HepG2 (cell line): ENCODE data around the gene LECT2. TPM values are rescaled to one million over a fixed set of nuclear protein-coding genes. Genes with fewer than 3 reads are reported as not detected.

ENCODE experiments used
- ATAC-seq: fragments of 200-7000 bp; cut with Tn5 transposase; 3 replicates; pipeline ENCODE4 v1.9.1; 2020; ENCODE audit warnings: mild to moderate bottlenecking, moderate library complexity
- BruUV-seq: library from RNA; stranded (reverse); fragments of 400-500 nt; replicated peaks from 2 replicates; lab custom pipeline; 2021; lab: Mats Ljungman, UMichigan
- CTCF ChIA-PET: fragments of 300-600 bp; formaldehyde crosslinking; extraction: SDS; loops from one replicate; lab custom pipeline; 2021; ENCODE audit warnings: low total read pairs, inconsistent platforms, low intra/inter-chr PET ratio; lab: Yijun Ruan, JAX
- POLR2A ChIA-PET: fragments of 350-600 bp; sonication (Branson Sonifier 250); formaldehyde crosslinking; loops from one replicate; lab custom pipeline; 2020; ENCODE audit warnings: antibody characterized with exemption, inconsistent platforms; lab: Yijun Ruan, JAX
- DNase-seq: peaks from one replicate; pipeline ENCODE4 v3.0.0-alpha.2; 2015; ENCODE audit warnings: low spot score
- FAIRE-seq: peaks from 3 replicates; lab custom pipeline; 2011; peaks lifted over from hg19 to GRCh38; lab: Jason Lieb, UNC
- H2AFZ ChIP-seq: one replicate; pipeline ENCODE4 v1.6.1; 2011; ENCODE audit warnings: low read length, inconsistent platforms
- H3K27ac ChIP-seq: fragments of 300-600 bp; 3 replicates; pipeline ENCODE4 v1.8.0; 2011; ENCODE audit warnings: mixed run types, mild to moderate bottlenecking, mixed read lengths, low read length, inconsistent platforms; ENCODE audit not compliant: insufficient read depth; ENCODE audit errors: extremely low read length
- H3K27me3 ChIP-seq, 2 experiments: fragments of 200-600 bp in 1 of 2; 2 replicates in 1 of 2; 3 replicates in 1 of 2; pipeline versions ENCODE4 v1.6.0 to v1.8.0; 2011; ENCODE audit warnings: low read length in 2 of 2, mild to moderate bottlenecking in 2 of 2, moderate library complexity in 2 of 2, inconsistent platforms in 1 of 2; ENCODE audit not compliant: insufficient read depth in 2 of 2, control insufficient read depth in 1 of 2
- H3K36me3 ChIP-seq, 2 experiments: fragments of 200-600 bp in 1 of 2; replicated peaks in 1 of 2; 2 replicates in 1 of 2; 3 replicates in 1 of 2; pipeline versions ENCODE4 v1.5.1 to v1.8.0; 2011; ENCODE audit warnings: low read length in 2 of 2, inconsistent platforms in 1 of 2; ENCODE audit not compliant: insufficient read depth in 2 of 2, control insufficient read depth in 1 of 2
- H3K4me1 ChIP-seq: 2 replicates; pipeline ENCODE4 v1.5.1; 2012; ENCODE audit warnings: low read length, inconsistent platforms; ENCODE audit not compliant: insufficient read depth
- H3K4me2 ChIP-seq: 2 replicates; pipeline ENCODE4 v1.6.0; 2011; ENCODE audit warnings: low read depth, low read length, inconsistent platforms
- H3K4me3 ChIP-seq, 3 experiments: fragments of 200-600 bp in 1 of 3; sonication (generic), shearing (Covaris generic) in 1 of 3; replicated peaks in 1 of 3; 2 replicates each; pipeline ENCODE4 v1.5.1; 2011 to 2016; ENCODE audit warnings: low read length in 3 of 3, inconsistent platforms in 2 of 3, low read depth in 2 of 3, mild to moderate bottlenecking in 2 of 3, control low read depth in 1 of 3, mixed read lengths in 1 of 3; ENCODE audit not compliant: insufficient read depth in 1 of 3
- H3K79me2 ChIP-seq: one replicate; pipeline ENCODE4 v1.6.1; 2011; ENCODE audit warnings: low read length, inconsistent platforms; ENCODE audit not compliant: insufficient read depth
- H3K9ac ChIP-seq: 2 replicates; pipeline ENCODE4 v1.6.0; 2011; ENCODE audit warnings: mild to moderate bottlenecking, low read depth, low read length, inconsistent platforms; ENCODE audit not compliant: insufficient read depth
- H3K9me3 ChIP-seq: 2 replicates; pipeline ENCODE4 v1.5.1; 2012; ENCODE audit warnings: mild to moderate bottlenecking, low read length
- H4K20me1 ChIP-seq: 2 replicates; pipeline ENCODE4 v1.6.0; 2011; ENCODE audit warnings: inconsistent platforms, mild to moderate bottlenecking, low read length, moderate library complexity; ENCODE audit not compliant: insufficient read depth
- CBX5 ChIP-seq: sonication (generic); formaldehyde crosslinking; IDR thresholded peaks from 2 replicates; pipeline ENCODE4 v1.4.0; 2020; ENCODE audit warnings: missing genetic modification reagents, borderline replicate concordance
- DNMT3B ChIP-seq: conservative IDR thresholded peaks from 2 replicates; pipeline ENCODE4 v1.6.1; 2016; ENCODE audit warnings: missing biosample characterization, control low read depth
- FOXK1 ChIP-seq: sonication (generic); formaldehyde crosslinking; IDR thresholded peaks from 2 replicates; pipeline ENCODE4 v1.4.0; 2020; ENCODE audit warnings: low read depth, missing genetic modification reagents, borderline replicate concordance
- KLF9 ChIP-seq: IDR thresholded peaks from 2 replicates; pipeline ENCODE4 v1.6.1; 2016; ENCODE audit warnings: low read depth
- NCOR1 ChIP-seq: fragments of 200-600 bp; sonication (generic); IDR thresholded peaks from 2 replicates; pipeline ENCODE4 v1.7.0; 2017; ENCODE audit warnings: antibody characterized with exemption, low read length, borderline replicate concordance
- PHF5A ChIP-seq: IDR thresholded peaks from one replicate; pipeline ENCODE4 v1.6.1; 2018; ENCODE audit warnings: low read depth, missing genetic modification reagents; ENCODE audit not compliant: unreplicated experiment
- RXRB ChIP-seq: IDR thresholded peaks from 2 replicates; pipeline ENCODE4 v1.6.1; 2016; ENCODE audit warnings: borderline replicate concordance, missing genetic modification reagents, missing compliant biosample characterization
- SALL2 ChIP-seq: sonication (generic); formaldehyde crosslinking; IDR thresholded peaks from 2 replicates; pipeline ENCODE4 v1.8.1; 2023; ENCODE audit warnings: mild to moderate bottlenecking, missing genetic modification reagents, inconsistent platforms
- TBX3 ChIP-seq: fragments of 450-650 bp; IDR thresholded peaks from 2 replicates; pipeline ENCODE4 v1.6.1; 2017; ENCODE audit warnings: antibody characterized with exemption, mild to moderate bottlenecking, inconsistent platforms, borderline replicate concordance
- TEAD3 ChIP-seq: optimal IDR thresholded peaks from 2 replicates; pipeline ENCODE3; 2016; ENCODE audit warnings: borderline replicate concordance
- TOE1 ChIP-seq: sonication (generic); formaldehyde crosslinking; IDR thresholded peaks from 2 replicates; pipeline ENCODE4 v1.4.0; 2020; ENCODE audit warnings: mild to moderate bottlenecking, missing genetic modification reagents
- YEATS2 ChIP-seq: sonication (generic); formaldehyde crosslinking; IDR thresholded peaks from 2 replicates; pipeline ENCODE4 v1.4.0; 2020; ENCODE audit warnings: missing genetic modification reagents, borderline replicate concordance
- ZNF652 ChIP-seq: IDR thresholded peaks from 2 replicates; pipeline ENCODE4 v1.6.1; 2016; ENCODE audit warnings: low read depth, borderline replicate concordance
- ZZZ3 ChIP-seq: sonication (generic); formaldehyde crosslinking; IDR thresholded peaks from 2 replicates; pipeline ENCODE4 v1.4.0; 2020; ENCODE audit warnings: missing genetic modification reagents, mild to moderate bottlenecking, borderline replicate concordance
- WGBS: methylation state at CpG from one replicate; pipeline ENCODE4 v1.1.6; 2017; ENCODE audit warnings: low lambda C conversion rate; 5-methylcytosine and 5-hydroxymethylcytosine counted together
- in situ Hi-C: cut with HindIII; loops from 2 replicates; pipeline ENCODE4 v1.10.0; 2017; ENCODE audit warnings: low pct_unique_long_range_greater_than_20kb; ENCODE audit not compliant: extremely low pct_ligation_motif_present
- intact Hi-C: fragments of 100-400 bp; cut with micrococcal nuclease; formaldehyde crosslinking; loops from one replicate; pipeline ENCODE4 v1.10.0; 2022; ENCODE audit not compliant: unreplicated experiment
- polyA plus RNA-seq, 8 experiments: library from polyadenylated mRNA; depleted of rRNA in 3 of 8; stranded (reverse) in 7 of 8; unstranded in 1 of 8; fragments of >200 nt; fragmentation: Illumina TruSeq in 4 of 8; extraction: Trizol in 4 of 8; gene quantifications; 2 replicates each; pipeline versions ENCODE4 v1.2.1 to v1.2.3, GENCODE V29; 2011 to 2016; ENCODE audit warnings: low read depth in 4 of 8, missing spikeins in 1 of 8, mixed read lengths in 1 of 8; ENCODE audit not compliant: insufficient read depth in 1 of 8
- total RNA-seq, 5 experiments: library from RNA; depleted of rRNA; stranded (reverse); fragments of >200 nt; fragmentation: Illumina TruSeq; extraction: Trizol; gene quantifications; 2 replicates each; pipeline ENCODE4 v1.2.3, GENCODE V29; 2016; ENCODE audit warnings: low read depth in 1 of 5
- TF ChIP-seq, protein P1 (sequence below): sonication (generic); formaldehyde crosslinking; IDR thresholded peaks from 2 replicates; pipeline ENCODE4 v1.5.0; 2020; ENCODE audit warnings: mild to moderate bottlenecking, missing genetic modification reagents
- TF ChIP-seq, protein P2 (sequence below): sonication (generic); formaldehyde crosslinking; IDR thresholded peaks from 2 replicates; pipeline ENCODE4 v1.4.0; 2020; ENCODE audit warnings: missing genetic modification reagents, mild to moderate bottlenecking, borderline replicate concordance
- TF ChIP-seq, protein P3 (sequence below): sonication (generic); formaldehyde crosslinking; IDR thresholded peaks from 2 replicates; pipeline ENCODE4 v1.5.0; 2020; ENCODE audit warnings: missing genetic modification reagents

Gene LECT2
- total and polyA plus RNA-seq, 2 of the 13 experiments (the other 11 are each of a cell fraction or from before 2014, with no cell fraction given): not detected

DNA sequence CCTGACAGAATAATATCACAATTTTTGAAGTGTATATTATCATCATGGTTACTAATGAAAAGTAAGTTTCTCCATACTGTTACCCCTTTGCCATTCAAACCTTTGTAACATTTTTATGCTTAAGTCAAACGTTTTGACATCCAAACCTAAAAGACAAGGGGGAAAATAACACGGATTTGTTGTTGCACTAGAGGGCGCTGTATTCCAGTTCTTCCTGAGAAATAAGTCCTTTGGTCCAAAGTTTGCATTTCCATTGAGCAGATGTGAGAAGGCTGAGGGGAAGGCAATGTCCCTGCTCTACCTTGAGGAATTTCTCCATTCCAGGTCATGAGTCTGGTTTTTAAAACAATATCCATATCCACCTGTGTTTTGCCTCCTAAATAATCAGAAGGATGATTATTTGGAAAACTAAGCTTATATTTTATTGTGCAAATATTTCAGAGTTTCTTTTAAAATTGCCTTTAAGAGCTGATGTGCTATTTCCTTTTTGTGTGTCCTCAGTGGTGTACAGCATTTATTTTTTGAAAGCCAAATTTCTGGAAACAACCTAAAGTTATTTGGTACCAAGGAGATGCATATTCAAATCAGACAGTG lies 9.7 kb downstream of the LECT2 start:
- H3K79me2 ChIP-seq: no peaks in the 10 kb centered on the region
- ATAC-seq (peak; percentile 57), FAIRE-seq (peak; percentile 87), DNase-seq (peak; percentile 86)
- no peak overlapping the region for H2AFZ ChIP-seq
- H3K4me1 ChIP-seq: peaks cover 13% of the 10 kb centered on the region
- ChIA-PET CTCF (interaction anchor here (0.7 to 2.5 kb wide), 5 partner anchors 44 to 229 kb away, joined by 5 to 27 read pairs (median 23); no protein-coding TSS in a partner anchor), POLR2A (no interaction called here)
- no peak overlapping the region for H3K4me3 ChIP-seq
- in situ Hi-C loops: loop anchor here (5.0 kb wide), 1 partner anchor 117 kb away; no protein-coding TSS in a partner anchor
- H3K27ac ChIP-seq: no peak overlapping the region
- H3K27me3 ChIP-seq: no peaks in the 10 kb centered on the region
- intact Hi-C loops: loop anchor here (1.0 kb wide), 5 partner anchors 28 to 229 kb away; no protein-coding TSS in a partner anchor
- H3K36me3 ChIP-seq: peaks cover 1 to 6% of the 10 kb centered on the region in 2 experiments; a peak in 2 of 5 replicates
- no peak overlapping the region for H3K4me2 ChIP-seq
- 0% methylated on average over 3 of the region's 3 CpGs for WGBS
- H3K9me3 ChIP-seq: no peaks in the 10 kb centered on the region
- no TSS peak for BruUV-seq
- H3K9ac ChIP-seq: no peak overlapping the region
- H4K20me1 ChIP-seq: no peaks in the 10 kb centered on the region
- TF ChIP-seq KLF9 (CRISPR knock-in tag) (0 out of 2 replicates have a peak, but pooled peaks have one; percentile 44), SALL2 (CRISPR knock-in tag) (no peak), FOXK1 (0 out of 2 replicates have a peak, but pooled peaks have one; percentile 20), NCOR1 (0 out of 2 replicates have a peak, but pooled peaks have one; percentile 44), TEAD3 (CRISPR knock-in tag) (peak; percentile 51), YEATS2 (CRISPR knock-in tag) (peak; percentile 37; the same call in 1 of the 2 replicates), PHF5A (CRISPR knock-in tag) (no peak), ZZZ3 (CRISPR knock-in tag) (no peak), DNMT3B (no peak), CBX5 (no peak), TOE1 (CRISPR knock-in tag) (0 out of 2 replicates have a peak, but pooled peaks have one; percentile 47), ZNF652 (CRISPR knock-in tag) (0 out of 2 replicates have a peak, but pooled peaks have one; percentile 14), TBX3 (no peak), RXRB (CRISPR knock-in tag) (peak; percentile 35; the same call in 1 of the 2 replicates)
- TF ChIP-seq, protein P1, sequence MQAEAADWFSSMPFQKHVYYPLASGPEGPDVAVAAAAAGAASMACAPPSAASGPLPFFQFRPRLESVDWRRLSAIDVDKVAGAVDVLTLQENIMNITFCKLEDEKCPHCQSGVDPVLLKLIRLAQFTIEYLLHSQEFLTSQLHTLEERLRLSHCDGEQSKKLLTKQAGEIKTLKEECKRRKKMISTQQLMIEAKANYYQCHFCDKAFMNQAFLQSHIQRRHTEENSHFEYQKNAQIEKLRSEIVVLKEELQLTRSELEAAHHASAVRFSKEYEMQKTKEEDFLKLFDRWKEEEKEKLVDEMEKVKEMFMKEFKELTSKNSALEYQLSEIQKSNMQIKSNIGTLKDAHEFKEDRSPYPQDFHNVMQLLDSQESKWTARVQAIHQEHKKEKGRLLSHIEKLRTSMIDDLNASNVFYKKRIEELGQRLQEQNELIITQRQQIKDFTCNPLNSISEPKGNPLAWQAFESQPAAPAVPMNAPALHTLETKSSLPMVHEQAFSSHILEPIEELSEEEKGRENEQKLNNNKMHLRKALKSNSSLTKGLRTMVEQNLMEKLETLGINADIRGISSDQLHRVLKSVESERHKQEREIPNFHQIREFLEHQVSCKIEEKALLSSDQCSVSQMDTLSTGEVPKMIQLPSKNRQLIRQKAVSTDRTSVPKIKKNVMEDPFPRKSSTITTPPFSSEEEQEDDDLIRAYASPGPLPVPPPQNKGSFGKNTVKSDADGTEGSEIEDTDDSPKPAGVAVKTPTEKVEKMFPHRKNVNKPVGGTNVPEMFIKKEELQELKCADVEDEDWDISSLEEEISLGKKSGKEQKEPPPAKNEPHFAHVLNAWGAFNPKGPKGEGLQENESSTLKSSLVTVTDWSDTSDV: no peak
- TF ChIP-seq, protein P2, sequence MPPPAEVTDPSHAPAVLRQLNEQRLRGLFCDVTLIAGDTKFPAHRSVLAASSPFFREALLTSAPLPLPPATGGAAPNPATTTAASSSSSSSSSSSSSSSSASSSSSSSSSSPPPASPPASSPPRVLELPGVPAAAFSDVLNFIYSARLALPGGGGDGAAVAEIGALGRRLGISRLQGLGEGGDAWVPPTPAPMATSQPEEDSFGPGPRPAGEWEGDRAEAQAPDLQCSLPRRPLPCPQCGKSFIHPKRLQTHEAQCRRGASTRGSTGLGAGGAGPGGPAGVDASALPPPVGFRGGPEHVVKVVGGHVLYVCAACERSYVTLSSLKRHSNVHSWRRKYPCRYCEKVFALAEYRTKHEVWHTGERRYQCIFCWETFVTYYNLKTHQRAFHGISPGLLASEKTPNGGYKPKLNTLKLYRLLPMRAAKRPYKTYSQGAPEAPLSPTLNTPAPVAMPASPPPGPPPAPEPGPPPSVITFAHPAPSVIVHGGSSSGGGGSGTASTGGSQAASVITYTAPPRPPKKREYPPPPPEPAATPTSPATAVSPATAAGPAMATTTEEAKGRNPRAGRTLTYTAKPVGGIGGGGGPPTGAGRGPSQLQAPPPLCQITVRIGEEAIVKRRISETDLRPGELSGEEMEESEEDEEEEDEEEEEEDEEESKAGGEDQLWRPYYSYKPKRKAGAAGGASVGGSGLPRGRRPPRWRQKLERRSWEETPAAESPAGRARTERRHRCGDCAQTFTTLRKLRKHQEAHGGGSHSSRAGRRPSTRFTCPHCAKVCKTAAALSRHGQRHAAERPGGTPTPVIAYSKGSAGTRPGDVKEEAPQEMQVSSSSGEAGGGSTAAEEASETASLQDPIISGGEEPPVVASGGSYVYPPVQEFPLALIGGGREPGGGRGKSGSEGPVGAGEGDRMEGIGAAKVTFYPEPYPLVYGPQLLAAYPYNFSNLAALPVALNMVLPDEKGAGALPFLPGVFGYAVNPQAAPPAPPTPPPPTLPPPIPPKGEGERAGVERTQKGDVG (CRISPR knock-in tag): no peak
- TF ChIP-seq, protein P3, sequence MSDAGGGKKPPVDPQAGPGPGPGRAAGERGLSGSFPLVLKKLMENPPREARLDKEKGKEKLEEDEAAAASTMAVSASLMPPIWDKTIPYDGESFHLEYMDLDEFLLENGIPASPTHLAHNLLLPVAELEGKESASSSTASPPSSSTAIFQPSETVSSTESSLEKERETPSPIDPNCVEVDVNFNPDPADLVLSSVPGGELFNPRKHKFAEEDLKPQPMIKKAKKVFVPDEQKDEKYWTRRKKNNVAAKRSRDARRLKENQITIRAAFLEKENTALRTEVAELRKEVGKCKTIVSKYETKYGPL: no peak
